Measurements from ENCODE around the gene PLA2G12A.

The PLA2G12A gene

DNA sequence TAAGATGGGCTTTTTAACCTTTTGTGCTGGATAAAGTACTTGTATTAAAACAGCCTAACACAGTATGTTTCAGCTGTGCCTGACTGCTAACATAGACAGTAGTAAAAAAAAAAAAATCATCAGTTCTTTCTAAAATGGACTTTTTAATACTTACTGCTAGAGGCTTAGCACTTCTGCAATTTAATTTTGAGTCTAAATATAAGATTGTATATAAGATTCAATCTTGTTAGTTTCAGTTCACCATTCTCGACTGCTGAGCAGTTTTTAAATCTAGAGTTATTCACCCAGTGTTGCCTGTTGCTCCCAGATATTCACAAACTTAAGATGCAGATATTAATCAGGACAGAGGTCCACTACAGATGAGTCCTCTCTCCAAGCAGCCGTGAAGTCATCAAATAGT lies 6.8 kb downstream of the PLA2G12A start:
- Histone ChIP-seq H3K27ac (no peak overlapping the region), H3K27me3 (replicated peaks) (no peaks in the 10 kb centered on the region), H3K4me3 (ENCODE audit: low read depth, low read length) (no peak overlapping the region), H3K36me3 (replicated peaks) (no peaks in the 10 kb centered on the region)
- no peak for DNase-seq
- in situ Hi-C loops (cut with HindIII; ENCODE audit: low pct_ligation_motif_present, low sequenced_read_pairs), result no loop called here
- TF ChIP-seq, protein P1, sequence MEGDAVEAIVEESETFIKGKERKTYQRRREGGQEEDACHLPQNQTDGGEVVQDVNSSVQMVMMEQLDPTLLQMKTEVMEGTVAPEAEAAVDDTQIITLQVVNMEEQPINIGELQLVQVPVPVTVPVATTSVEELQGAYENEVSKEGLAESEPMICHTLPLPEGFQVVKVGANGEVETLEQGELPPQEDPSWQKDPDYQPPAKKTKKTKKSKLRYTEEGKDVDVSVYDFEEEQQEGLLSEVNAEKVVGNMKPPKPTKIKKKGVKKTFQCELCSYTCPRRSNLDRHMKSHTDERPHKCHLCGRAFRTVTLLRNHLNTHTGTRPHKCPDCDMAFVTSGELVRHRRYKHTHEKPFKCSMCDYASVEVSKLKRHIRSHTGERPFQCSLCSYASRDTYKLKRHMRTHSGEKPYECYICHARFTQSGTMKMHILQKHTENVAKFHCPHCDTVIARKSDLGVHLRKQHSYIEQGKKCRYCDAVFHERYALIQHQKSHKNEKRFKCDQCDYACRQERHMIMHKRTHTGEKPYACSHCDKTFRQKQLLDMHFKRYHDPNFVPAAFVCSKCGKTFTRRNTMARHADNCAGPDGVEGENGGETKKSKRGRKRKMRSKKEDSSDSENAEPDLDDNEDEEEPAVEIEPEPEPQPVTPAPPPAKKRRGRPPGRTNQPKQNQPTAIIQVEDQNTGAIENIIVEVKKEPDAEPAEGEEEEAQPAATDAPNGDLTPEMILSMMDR (IDR thresholded peaks at IDR 0.05; ENCODE audit: low read depth, low read length, missing control alignments), result no peak

DNA sequence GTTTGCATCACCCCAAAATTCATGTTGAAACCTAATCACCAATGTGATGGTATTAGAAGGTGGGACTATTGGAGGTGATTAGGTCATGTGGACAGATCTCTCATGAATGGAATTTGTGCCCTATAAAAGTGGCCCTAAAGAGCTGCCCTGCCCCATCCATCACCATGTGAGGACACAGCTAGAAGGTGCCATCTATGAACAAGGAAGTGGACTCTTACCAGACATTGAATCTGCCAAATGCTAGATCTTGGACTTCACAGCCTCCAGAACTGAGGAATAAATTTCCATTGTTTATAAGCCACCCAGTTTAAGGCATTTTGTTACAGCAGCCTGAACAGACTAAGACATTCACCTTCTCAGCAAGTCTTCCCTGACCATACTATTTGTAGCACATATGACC lies 7.5 kb downstream of the PLA2G12A start:
- Histone ChIP-seq H3K27ac (no peak overlapping the region), H3K27me3 (replicated peaks) (no peaks in the 10 kb centered on the region), H3K36me3 (replicated peaks) (no peaks in the 10 kb centered on the region), H3K4me3 (ENCODE audit: low read depth, low read length) (no peak overlapping the region)
- DNase-seq, result no peak
- in situ Hi-C loops (cut with HindIII; ENCODE audit: low pct_ligation_motif_present, low sequenced_read_pairs), result no loop called here
- TF ChIP-seq, protein P1 (IDR thresholded peaks at IDR 0.05; ENCODE audit: low read depth, low read length, missing control alignments), result no peak

DNA sequence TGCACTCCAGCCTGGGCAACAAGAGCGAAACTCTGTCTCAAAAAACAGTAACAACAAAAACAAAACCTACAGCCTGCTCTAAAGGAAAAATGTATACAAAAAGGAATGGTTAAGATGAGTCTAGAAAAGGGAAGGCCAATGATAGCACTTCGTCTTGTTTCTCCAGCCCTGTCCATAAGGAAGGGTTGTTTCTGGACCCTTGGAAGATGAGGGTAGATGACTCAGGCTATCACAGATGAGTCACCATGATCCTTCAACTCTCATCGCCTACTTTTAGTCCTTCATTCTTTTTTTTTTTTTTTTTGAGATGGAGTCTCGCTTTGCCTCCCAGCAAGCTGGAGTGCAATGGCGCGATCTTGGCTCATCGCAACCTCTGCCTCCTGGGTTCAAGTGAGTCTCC lies 8.8 kb downstream of the PLA2G12A start:
- no peaks in the 10 kb centered on the region for H3K27me3 ChIP-seq (replicated peaks)
- H3K27ac ChIP-seq, result no peak overlapping the region
- TF ChIP-seq, protein P1 (IDR thresholded peaks at IDR 0.05; ENCODE audit: low read depth, low read length, missing control alignments), result no peak
- in situ Hi-C loops (cut with HindIII; ENCODE audit: low pct_ligation_motif_present, low sequenced_read_pairs), result no loop called here
- no peaks in the 10 kb centered on the region for H3K36me3 ChIP-seq (replicated peaks)
- H3K4me3 ChIP-seq (ENCODE audit: low read depth, low read length), result no peak overlapping the region
- DNase-seq, result peak; percentile 49

DNA sequence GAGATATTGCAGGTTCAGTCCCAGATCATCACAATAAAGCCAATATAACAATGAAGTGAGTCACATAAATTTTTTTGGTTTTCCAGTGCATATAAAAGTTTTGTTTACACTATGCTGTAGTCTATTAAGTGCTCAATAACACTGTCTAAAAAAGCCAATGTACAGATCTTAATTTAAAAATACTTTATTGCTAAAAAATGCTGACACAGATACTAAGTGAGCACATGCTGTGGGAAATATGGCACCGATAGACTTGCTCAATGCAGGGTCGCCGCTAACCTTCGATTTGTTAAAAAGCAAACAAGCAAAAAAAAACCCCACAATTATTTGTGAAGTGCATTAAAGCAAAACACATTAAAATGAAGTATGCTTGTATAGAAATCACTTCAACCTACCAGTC lies 10.3 kb downstream of the PLA2G12A start:
- no peaks in the 10 kb centered on the region for H3K27me3 ChIP-seq (replicated peaks)
- in situ Hi-C loops (cut with HindIII; ENCODE audit: low pct_ligation_motif_present, low sequenced_read_pairs), result no loop called here

DNA sequence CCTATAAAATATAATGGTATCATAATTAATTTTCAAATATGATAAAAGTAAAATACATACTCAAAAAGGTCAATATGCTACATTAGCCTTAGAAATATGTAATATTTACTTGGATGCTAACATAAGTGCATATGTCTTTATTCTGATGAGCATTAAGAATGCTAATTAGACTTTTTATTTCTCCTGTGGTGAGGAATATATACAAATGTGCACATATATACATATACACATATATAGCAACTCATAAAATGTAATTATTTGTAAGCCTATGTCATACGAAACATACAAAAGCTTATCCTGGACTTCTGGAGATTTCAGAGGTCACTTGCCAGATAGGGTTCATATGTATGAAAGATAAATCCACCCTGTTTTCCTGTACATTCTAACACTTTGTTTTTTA lies 11.1 kb downstream of the PLA2G12A start:
- no peak overlapping the region for H3K4me3 ChIP-seq (ENCODE audit: low read depth, low read length)
- no peaks in the 10 kb centered on the region for H3K27me3 ChIP-seq (replicated peaks)
- no peaks in the 10 kb centered on the region for H3K36me3 ChIP-seq (replicated peaks)
- TF ChIP-seq, protein P1 (IDR thresholded peaks at IDR 0.05; ENCODE audit: low read depth, low read length, missing control alignments), result no peak
- no peak overlapping the region for H3K27ac ChIP-seq
- in situ Hi-C loops (cut with HindIII; ENCODE audit: low pct_ligation_motif_present, low sequenced_read_pairs), result no loop called here
- DNase-seq, result no peak

More for the DNA sequence above, 10.3 kb downstream of the PLA2G12A start:
- DNase-seq, result no peak
- Histone ChIP-seq H3K36me3 (replicated peaks) (no peaks in the 10 kb centered on the region), H3K4me3 (ENCODE audit: low read depth, low read length) (no peak overlapping the region), H3K27ac (no peak overlapping the region)
- TF ChIP-seq, protein P1 (IDR thresholded peaks at IDR 0.05; ENCODE audit: low read depth, low read length, missing control alignments), result no peak

DNA sequence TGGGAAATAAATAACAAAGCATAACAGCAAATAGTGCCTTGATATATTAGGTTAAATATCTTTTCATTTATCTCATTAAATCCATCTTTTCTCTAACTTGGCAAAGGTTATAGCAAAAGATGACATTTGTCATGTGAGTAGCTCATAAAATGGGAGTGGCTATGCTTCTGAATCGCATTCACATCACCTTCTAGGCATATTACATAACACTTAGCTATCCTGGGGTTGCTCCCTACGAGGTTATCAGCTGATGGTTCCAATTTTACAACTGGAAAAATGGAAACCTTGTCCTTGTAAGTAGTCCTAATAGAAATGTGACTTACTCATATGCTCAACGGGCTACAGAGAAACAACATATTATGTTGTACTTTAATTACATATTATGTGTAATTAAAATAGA lies 16.4 kb downstream of the PLA2G12A start:
- no peak overlapping the region for H3K4me3 ChIP-seq (ENCODE audit: low read depth, low read length)

More for the DNA sequence above, 16.4 kb downstream of the PLA2G12A start:
- H3K27ac ChIP-seq, result no peak overlapping the region
- no peaks in the 10 kb centered on the region for H3K27me3 ChIP-seq (replicated peaks)
- in situ Hi-C loops (cut with HindIII; ENCODE audit: low pct_ligation_motif_present, low sequenced_read_pairs), result no loop called here
- no peak for DNase-seq
- TF ChIP-seq, protein P1 (IDR thresholded peaks at IDR 0.05; ENCODE audit: low read depth, low read length, missing control alignments), result no peak
- H3K36me3 ChIP-seq (replicated peaks), result no peaks in the 10 kb centered on the region

All from brain microvascular endothelial cell (primary cell).